ENCODE data around the gene COL4A1.

The COL4A1 gene

GRCh38 chr13:110173247-110173818 is 133.6 kb downstream of the COL4A1 start:
- ChIA-PET CTCF (no interaction called here), POLR2A (no interaction called here)
- no peak for DNase-seq (ENCODE audit: extremely low spot score)
- TF ChIP-seq L3MBTL2 (conservative IDR thresholded peaks at IDR 0.05) (no peak), FOXM1 (IDR thresholded peaks at IDR 0.05; ENCODE audit: borderline replicate concordance) (no peak), LEF1 (IDR thresholded peaks at IDR 0.05; ENCODE audit: borderline replicate concordance) (no peak), CTBP1 (IDR thresholded peaks at IDR 0.05; ENCODE audit: borderline replicate concordance) (no peak), HDGF (IDR thresholded peaks at IDR 0.05; ENCODE audit: borderline replicate concordance) (no peak), SUZ12 (IDR thresholded peaks at IDR 0.05) (no peak), BHLHE40 (IDR thresholded peaks at IDR 0.05; ENCODE audit: borderline replicate concordance) (no peak)

GRCh38 chr13:110170882-110171281 is 136.1 kb downstream of the COL4A1 start:
- CTCF ChIA-PET: no interaction called here
- no peak for DNase-seq (ENCODE audit: extremely low spot score)
- TF ChIP-seq SUZ12 (IDR thresholded peaks at IDR 0.05) (no peak), ZNF384 (IDR thresholded peaks at IDR 0.05) (no peak), NFRKB (IDR thresholded peaks at IDR 0.05) (no peak), PKNOX1 (IDR thresholded peaks at IDR 0.05) (no peak), TARDBP (IDR thresholded peaks at IDR 0.05) (no peak), FOXA1 (IDR thresholded peaks at IDR 0.05) (no peak), SP1 (IDR thresholded peaks at IDR 0.05) (no peak), ARNT (IDR thresholded peaks at IDR 0.05) (no peak), FOXK2 (IDR thresholded peaks at IDR 0.05) (no peak), LEF1 (IDR thresholded peaks at IDR 0.05; ENCODE audit: borderline replicate concordance) (no peak), BHLHE40 (IDR thresholded peaks at IDR 0.05; ENCODE audit: borderline replicate concordance) (no peak), L3MBTL2 (conservative IDR thresholded peaks at IDR 0.05) (no peak), CTBP1 (IDR thresholded peaks at IDR 0.05; ENCODE audit: borderline replicate concordance) (no peak), ELF4 (IDR thresholded peaks at IDR 0.05) (no peak), HDGF (IDR thresholded peaks at IDR 0.05; ENCODE audit: borderline replicate concordance) (no peak), FOXM1 (IDR thresholded peaks at IDR 0.05; ENCODE audit: borderline replicate concordance) (no peak)
- POLR2A ChIA-PET: no interaction called here

- DNase-seq (ENCODE audit: extremely low spot score): no peak
- CTCF ChIA-PET: no interaction called here
- no peak for TF ChIP-seq BHLHE40 (IDR thresholded peaks at IDR 0.05; ENCODE audit: borderline replicate concordance)
- no peak for TF ChIP-seq L3MBTL2 (conservative IDR thresholded peaks at IDR 0.05)
- TF ChIP-seq HDGF (IDR thresholded peaks at IDR 0.05; ENCODE audit: borderline replicate concordance): no peak
- TF ChIP-seq NFRKB (IDR thresholded peaks at IDR 0.05): no peak
- TF ChIP-seq ELF4 (IDR thresholded peaks at IDR 0.05): no peak
- TF ChIP-seq LEF1 (IDR thresholded peaks at IDR 0.05; ENCODE audit: borderline replicate concordance): no peak
- TF ChIP-seq FOXA1 (IDR thresholded peaks at IDR 0.05): no peak
- no peak for TF ChIP-seq ARNT (IDR thresholded peaks at IDR 0.05)
- TF ChIP-seq SUZ12 (IDR thresholded peaks at IDR 0.05): no peak
- TF ChIP-seq FOXK2 (IDR thresholded peaks at IDR 0.05): no peak
- TF ChIP-seq CTBP1 (IDR thresholded peaks at IDR 0.05; ENCODE audit: borderline replicate concordance): no peak
- no peak for TF ChIP-seq FOXM1 (IDR thresholded peaks at IDR 0.05; ENCODE audit: borderline replicate concordance)
- TF ChIP-seq TARDBP (IDR thresholded peaks at IDR 0.05): no peak
- TF ChIP-seq SP1 (IDR thresholded peaks at IDR 0.05): no peak
- no peak for TF ChIP-seq ZNF384 (IDR thresholded peaks at IDR 0.05)
- TF ChIP-seq PKNOX1 (IDR thresholded peaks at IDR 0.05): no peak
- POLR2A ChIA-PET: no interaction called here
Observed at GRCh38 chr13:110170020-110170790, 136.8 kb downstream of the COL4A1 start.

- TF ChIP-seq TARDBP (IDR thresholded peaks at IDR 0.05) (no peak), SP1 (IDR thresholded peaks at IDR 0.05) (no peak), HDGF (IDR thresholded peaks at IDR 0.05; ENCODE audit: borderline replicate concordance) (no peak), FOXM1 (IDR thresholded peaks at IDR 0.05; ENCODE audit: borderline replicate concordance) (no peak), L3MBTL2 (conservative IDR thresholded peaks at IDR 0.05) (no peak), LEF1 (IDR thresholded peaks at IDR 0.05; ENCODE audit: borderline replicate concordance) (no peak), NFRKB (IDR thresholded peaks at IDR 0.05) (no peak), SUZ12 (IDR thresholded peaks at IDR 0.05) (no peak), FOXK2 (IDR thresholded peaks at IDR 0.05) (no peak)
- no peak for DNase-seq (ENCODE audit: extremely low spot score)
- ChIA-PET CTCF (no interaction called here), POLR2A (no interaction called here)
Observed at GRCh38 chr13:110168999-110169933, 137.7 kb downstream of the COL4A1 start.

- DNase-seq (ENCODE audit: extremely low spot score): no peak
- TF ChIP-seq CTBP1 (IDR thresholded peaks at IDR 0.05; ENCODE audit: borderline replicate concordance): no peak
- no peak for TF ChIP-seq ARNT (IDR thresholded peaks at IDR 0.05)
- no peak for TF ChIP-seq ZNF384 (IDR thresholded peaks at IDR 0.05)
- CTCF ChIA-PET: no interaction called here
- POLR2A ChIA-PET: no interaction called here
Observed at GRCh38 chr13:110166598-110166997, 140.4 kb downstream of the COL4A1 start.

GRCh38 chr13:110164706-110165105 is 142.3 kb downstream of the COL4A1 start:
- CTCF ChIA-PET: no interaction called here
- TF ChIP-seq ELF4 (IDR thresholded peaks at IDR 0.05) (no peak), L3MBTL2 (conservative IDR thresholded peaks at IDR 0.05) (no peak), ZNF384 (IDR thresholded peaks at IDR 0.05) (no peak), CTBP1 (IDR thresholded peaks at IDR 0.05; ENCODE audit: borderline replicate concordance) (no peak), HDGF (IDR thresholded peaks at IDR 0.05; ENCODE audit: borderline replicate concordance) (no peak), SUZ12 (IDR thresholded peaks at IDR 0.05) (no peak), FOXA1 (IDR thresholded peaks at IDR 0.05) (no peak), ARNT (IDR thresholded peaks at IDR 0.05) (no peak), FOXK2 (IDR thresholded peaks at IDR 0.05) (no peak)
- POLR2A ChIA-PET: no interaction called here
- DNase-seq (ENCODE audit: extremely low spot score): no peak

All from HEK293T (cell line).